ENCODE results near the gene RGS7.

DNA sequence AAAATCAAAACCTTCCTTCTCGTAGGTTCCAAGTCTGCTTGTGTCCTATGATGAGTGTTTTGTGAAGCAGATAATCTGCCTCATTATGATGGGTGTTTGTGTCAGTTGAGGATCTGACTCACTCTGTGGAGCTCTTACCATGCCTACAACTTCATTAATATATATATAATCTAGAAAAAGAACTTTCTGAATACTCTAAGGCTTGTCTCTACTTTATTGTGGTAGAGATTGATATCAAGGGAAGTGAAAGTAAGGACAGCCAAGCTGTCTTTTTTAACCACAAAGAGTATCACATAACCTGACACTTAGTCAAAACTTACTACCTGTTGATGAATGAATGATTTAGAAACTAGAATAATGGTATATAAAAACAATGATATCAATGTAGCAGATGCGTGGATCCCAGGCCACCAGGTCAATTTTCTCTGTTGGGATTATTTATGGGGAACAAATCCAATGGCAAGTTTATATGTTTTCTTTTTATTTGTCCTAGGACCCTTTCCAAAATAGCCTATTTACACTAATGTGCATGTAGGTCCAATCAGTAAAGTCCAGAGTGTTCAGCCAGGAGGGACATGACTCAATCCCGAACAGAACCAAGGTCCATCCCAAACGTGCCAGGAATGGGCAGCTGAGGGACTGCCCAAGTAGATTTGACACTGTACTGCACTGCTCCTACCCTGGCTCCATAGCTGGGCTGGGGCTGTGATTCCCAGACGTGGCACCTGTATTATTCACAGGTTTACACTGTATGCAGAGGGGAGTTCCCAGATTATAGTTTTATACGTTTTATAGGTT lies 562.8 kb downstream of the RGS7 start:
- TF ChIP-seq, protein P1, sequence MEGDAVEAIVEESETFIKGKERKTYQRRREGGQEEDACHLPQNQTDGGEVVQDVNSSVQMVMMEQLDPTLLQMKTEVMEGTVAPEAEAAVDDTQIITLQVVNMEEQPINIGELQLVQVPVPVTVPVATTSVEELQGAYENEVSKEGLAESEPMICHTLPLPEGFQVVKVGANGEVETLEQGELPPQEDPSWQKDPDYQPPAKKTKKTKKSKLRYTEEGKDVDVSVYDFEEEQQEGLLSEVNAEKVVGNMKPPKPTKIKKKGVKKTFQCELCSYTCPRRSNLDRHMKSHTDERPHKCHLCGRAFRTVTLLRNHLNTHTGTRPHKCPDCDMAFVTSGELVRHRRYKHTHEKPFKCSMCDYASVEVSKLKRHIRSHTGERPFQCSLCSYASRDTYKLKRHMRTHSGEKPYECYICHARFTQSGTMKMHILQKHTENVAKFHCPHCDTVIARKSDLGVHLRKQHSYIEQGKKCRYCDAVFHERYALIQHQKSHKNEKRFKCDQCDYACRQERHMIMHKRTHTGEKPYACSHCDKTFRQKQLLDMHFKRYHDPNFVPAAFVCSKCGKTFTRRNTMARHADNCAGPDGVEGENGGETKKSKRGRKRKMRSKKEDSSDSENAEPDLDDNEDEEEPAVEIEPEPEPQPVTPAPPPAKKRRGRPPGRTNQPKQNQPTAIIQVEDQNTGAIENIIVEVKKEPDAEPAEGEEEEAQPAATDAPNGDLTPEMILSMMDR (IDR thresholded peaks at IDR 0.05; ENCODE audit: poor library complexity), result no peak
- TF ChIP-seq EZH2phosphoT487 (IDR thresholded peaks at IDR 0.05; ENCODE audit: low read depth, severe bottlenecking, unreplicated experiment) (no peak), EZH2 (IDR thresholded peaks at IDR 0.05; ENCODE audit: borderline replicate concordance) (no peak)

Measured in hepatocyte (in vitro differentiated cells).